Suprapubic skin (tissue), 3 donors: Measurements from ENCODE around the gene IGFBP6.
"Not testable (repeated sequence)": the region's sequence is repeated elsewhere in the genome, so short reads cannot be mapped to it uniquely, and the experiment has no call there.

Source experiments
- CTCF ChIP-seq, 2 donors: fragments of 200-600 bp in 1 of 2; fragments of 450-650 bp in 1 of 2; sonication (generic) in 1 of 2; IDR thresholded peaks; one replicate each; pipeline ENCODE4 v1.5.1; 2016 to 2019; ENCODE audit warnings: antibody characterized with exemption in 2 of 2, mild to moderate bottlenecking in 1 of 2, moderate library complexity in 1 of 2
- POLR2A ChIP-seq, 2 donors: fragments of 450-650 bp; IDR thresholded peaks; one replicate each; pipeline ENCODE4 v1.6.1; 2017; ENCODE audit warnings: antibody characterized with exemption in 2 of 2, mild to moderate bottlenecking in 2 of 2, moderate library complexity in 2 of 2

- not testable (repeated sequence) for TF ChIP-seq CTCF, POLR2A (IDR thresholded peaks at IDR 0.05)
Observed at GRCh38 chr12:53094796-53095595, 2.5 kb upstream of the IGFBP6 start.
